SIG-M5 treated with dmso at 0.1 percent for 504 hours (cell line): ENCODE data around the gene CHRND.

ENCODE experiments used
- DNase-seq: peaks from one replicate; lab custom pipeline; 2025; ENCODE audit not compliant: unreplicated experiment; lab: John Stamatoyannopoulos, UW

CHRND gene

DNA sequence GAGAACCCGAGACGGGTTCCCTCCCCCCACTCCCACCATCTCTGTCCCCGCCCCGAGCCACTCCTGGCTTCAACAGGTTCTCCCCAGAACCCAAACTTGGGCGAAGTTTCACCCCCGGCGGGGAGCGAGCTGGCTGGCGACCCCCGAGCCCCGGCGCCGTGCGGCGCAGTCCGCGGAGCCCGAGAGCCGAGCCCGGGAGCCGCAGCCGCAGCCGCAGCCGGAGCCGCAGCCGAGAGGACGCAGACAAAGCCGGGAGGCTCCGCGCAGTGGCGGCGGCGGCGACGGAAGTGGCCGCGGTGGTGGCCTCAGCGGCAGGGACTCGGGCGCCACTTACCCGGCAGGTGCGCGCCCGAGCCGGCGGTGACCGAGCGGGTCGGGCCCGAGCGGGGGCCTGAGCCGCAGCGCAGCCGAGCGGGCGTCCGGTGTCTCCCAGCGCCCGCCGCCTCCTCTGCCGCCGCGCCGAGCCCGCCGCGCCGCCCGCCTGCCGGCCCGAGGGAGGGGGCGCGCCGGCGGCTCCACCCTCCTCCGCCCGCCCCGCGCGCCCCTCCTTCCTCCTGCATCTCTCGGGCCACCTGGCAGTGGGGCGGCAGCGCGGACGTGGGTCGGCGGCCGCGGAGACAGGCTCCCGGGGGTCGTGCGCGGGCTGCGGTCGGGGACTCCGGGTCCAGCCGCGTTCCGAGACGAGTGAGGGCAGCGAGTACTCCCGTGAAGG lies 38.4 kb upstream of the CHRND start, which contains the start of gene ECEL1:
Gene ECEL1, minus strand, starts transcription at position 450 of the 712 bp plus-strand sequence. CDS start 1,181 bp downstream, outside the sequence.
- no peak for DNase-seq

DNA sequence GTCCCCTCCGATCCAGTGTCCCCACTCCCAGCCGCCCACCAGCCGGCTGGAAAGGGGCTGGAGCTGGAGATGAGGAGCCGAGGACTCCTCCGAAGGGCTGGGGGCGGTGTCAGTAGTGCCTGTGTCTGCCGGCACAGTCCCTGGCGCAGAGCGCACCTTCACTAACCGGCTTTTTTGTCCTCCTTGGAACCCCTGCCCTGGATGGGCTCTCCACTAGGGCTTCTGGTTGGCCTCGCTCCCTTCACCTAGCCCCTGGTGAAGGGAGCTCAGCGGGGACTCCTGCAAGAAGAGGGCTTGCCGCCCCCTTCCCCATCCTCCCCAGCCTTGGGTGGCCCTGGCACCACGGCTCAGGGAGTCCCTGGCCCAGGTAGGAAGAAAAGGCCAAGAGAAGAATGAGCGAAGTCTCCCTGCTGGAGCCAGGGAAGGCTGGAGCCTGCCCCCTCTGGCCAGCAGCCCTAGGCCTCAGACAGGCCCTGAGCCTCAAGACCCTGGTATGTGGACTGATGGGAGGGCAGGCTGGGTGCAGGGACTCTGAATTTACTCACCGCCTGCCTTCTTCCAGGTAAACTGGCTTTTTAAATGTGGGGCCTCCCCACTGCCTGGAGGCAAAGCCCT lies 37.8 kb upstream of the CHRND start:
- no peak for DNase-seq

DNA sequence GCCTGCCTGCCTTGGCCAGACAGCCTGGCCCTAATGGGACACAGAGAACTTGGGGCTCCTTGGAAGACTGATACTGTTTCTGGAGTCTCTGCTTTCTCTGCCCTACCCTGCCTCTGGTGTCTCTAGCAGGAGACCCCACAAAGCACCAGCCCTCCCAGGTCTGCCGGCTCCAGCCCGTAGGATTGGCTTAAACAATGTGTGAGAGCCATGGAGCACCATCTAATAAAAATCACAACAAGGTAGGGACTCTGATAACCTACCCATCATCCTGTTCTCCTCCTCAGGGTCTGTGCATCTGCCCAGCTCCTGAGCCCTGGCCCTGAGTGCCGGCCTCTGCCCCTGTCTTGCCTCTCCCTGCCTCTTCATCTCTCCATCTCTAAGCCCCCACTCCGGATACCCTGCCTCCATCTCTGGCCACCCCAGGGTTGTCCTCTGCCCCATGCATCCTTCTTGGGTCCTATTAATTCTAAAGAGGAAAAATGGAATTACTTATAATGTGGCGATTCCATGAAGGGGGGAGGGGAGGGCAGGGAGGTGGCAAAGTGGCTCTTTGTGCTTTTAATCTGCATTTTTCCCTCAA lies 37.1 kb upstream of the CHRND start:
- DNase-seq, result no peak

DNA sequence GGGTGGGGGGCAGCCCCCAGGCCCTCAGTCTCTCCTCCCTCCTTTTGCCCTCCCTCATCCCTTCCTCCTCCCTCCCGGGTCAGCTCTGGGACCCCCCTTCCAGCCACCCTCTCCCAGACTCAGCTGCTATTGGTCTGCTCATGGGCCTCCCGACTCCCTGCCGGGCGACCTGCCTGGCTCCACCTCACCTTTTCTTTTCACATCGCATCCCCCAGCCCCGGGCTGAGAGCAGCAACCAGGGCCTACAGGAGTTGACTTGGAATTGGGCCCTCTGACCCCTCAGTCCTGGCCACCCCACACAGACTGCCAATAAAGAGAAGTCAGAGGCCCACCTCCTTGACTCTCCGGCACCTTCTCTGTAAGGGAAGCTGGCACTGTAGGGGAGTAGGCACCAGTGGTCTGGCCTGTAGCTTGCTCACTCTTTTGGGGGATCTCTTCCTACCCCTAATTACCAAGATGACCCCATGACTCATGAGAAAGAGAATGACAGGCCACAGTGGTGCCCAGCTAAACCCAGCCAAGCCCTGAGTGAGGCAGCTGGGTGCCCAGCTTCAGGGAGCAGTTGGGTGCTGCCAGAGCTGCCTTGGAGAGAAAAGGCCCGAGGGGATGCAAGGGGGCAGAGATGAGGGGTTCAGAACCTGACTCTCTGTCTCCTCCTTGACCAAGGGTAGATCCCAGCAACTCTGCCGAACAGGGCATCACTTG lies 36.3 kb upstream of the CHRND start:
- no peak for DNase-seq

DNA sequence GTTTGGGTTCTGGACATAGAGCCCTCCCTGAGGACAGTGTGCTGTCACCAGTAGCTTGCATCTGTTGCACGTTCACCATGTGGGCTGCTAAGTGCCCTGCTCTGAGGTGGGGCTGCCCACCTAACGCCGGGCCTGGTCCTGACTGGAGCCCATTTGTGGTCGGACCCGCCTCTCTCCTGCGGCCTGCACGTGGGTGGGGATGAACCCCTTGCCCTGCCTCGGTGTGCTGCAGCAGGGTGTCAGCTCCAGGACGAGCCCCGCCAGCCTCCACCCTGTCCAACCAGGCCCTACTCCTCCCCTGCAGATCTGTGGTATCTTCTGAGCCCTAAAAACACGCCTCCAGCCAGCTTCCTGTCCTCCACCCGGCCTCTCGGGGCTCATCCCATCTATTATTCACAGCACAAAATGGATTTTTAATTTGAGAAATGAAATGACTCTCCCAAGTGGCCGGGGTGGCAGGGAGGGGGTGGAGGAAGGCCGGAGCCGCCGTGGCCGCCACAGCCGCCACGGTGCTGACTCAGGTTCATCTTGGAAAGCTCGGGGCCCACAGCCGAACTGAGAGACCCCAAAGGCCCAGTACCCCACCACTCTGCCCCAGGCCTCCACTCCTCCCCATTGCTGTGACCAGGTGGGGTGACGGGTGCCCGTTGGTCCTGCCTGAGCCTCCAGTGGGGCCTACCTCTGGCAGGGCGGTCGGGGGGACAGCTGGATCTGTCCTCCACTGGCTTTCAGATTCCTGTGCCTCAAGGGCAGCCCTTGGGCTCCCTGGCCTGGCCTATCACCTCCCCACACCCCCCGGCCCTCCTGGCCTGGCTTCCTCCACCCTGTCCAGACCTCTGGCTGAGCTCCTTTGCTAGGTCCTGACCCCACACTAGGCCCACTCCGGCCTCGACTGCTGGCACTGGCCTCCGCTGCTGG lies 35.5 kb upstream of the CHRND start:
- no peak for DNase-seq

DNA sequence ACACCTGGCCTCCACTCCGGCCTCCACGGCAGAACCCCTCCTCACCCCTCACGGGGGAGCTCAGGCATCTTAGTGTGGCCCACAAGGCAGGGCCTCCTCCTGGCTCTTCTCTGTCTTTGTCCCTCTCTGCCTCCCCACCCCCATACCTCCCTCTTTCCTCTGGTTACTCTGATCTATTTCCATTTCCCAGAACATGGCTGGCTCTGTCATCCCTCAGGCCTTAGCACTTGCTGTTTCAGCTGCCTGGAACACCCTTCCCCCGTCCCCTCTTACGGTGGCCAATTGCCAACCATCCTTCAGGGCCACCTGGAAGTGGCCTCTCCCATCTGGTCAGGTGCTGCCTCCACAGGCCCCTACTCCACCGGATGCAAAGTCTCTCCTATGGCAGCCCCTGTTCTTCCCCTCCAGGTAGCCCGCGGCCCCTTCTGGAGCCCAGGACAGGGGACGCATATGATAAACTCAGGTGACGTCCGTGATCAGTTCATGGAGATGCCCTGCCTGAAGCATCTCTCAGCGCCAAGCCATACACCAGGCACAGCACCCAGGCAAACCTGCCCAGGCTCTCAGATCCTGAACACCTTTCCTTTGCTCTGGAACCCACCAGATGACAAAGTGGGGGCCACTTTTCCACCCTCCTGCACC lies 34.7 kb upstream of the CHRND start:
- no peak for DNase-seq

DNA sequence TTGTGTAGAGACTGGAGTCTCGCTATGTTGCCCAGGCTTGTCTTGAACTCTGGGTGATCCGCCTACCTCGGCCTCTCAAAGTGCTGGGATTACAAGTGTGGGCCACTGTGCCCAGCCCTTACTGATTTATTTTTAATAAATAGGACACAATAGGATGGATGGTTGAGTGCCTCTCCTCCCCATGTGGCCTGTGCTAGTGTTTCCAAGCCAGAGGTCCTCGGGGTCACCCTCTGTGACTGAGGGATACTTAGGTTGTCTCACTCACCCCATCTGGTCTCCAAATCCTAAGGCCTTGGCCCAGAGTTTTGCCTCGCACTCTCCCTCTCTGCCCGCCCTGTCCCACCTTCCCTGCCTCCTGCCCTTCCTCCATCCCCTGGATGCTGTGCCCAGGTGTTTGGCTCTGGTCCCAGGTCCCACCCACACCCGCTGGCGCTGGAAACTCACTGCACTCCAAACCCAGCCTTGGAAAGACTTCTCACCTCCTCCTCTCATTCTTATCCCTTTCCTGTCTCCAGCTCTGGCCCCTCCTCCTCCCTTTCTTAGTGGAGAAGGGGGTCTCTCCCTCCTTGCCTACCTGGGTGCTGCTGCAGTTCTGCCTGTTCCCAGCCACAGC lies 33.6 kb upstream of the CHRND start:
- no peak for DNase-seq

DNA sequence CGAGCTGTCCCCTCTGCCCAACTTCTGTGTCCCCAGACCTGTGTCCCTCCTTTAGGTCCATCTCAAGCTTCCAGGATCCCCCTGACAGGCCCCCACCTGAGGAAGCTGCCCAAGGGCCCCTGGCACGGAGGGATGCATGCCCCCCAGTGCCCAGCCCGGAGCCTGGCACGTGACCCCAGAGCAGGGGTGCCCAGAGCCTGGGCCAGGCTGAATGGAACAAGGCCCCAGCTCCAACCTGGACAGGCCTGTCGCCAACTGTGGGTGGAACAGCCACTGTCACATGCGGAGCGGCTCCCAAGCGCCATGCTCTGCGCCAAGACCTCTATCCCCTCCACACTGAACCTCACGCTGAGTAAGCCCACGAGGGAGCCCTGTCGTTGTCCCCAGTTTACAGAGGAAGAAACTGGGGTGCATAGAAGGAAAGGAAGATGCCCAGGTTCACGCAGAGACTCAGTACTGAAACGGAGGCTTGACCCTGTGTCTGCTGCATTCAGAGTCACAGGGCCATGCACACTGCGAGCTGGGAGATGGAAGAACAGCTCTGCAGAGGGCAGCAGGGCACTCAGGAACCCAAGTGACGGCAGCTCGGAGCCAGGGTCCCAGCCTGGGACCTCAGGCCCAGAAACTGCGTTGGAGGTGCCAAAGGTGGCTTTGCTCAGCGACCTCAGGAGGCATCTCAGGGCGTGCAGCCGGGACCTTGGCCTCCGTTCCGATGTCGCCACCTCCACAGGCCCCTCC lies 32.8 kb upstream of the CHRND start:
- DNase-seq, result no peak

DNA sequence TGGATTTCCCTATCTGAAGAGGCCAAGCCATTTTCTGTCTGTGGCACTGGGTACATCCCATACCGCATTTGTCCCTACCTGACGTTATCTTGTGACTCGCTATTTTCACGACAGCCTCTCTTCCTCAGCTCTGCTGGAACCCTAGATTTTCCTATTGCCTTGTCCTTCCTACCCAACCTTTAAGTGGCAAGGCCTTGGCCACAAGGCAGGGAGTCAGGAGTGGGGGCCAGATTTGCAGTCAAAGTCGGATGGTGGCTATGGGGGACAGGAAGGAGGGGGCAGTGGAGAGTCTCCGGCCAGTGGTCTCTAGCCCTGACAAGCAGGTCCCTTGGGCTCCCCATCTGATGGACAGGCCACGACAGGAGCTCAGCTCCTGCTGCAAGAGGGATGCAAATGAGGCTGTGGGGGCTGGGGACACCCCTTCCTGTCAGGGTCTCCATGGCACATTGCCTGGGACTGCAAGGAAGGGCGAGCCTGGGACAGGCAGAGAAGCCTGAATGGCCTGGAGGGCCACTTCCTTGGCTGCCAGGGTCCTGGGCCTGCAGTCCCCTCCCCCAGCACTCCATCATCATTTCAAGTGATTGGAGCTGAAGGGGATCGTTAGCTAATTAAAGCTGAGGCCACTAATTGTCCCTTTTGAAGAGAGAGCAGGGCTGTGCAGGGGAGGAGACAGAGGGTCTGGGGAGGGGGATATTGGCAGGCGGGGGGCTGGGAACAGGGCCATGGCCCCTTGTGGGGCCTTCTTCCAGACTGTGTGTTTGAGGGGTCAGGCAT lies 32.1 kb upstream of the CHRND start:
- DNase-seq, result no peak

DNA sequence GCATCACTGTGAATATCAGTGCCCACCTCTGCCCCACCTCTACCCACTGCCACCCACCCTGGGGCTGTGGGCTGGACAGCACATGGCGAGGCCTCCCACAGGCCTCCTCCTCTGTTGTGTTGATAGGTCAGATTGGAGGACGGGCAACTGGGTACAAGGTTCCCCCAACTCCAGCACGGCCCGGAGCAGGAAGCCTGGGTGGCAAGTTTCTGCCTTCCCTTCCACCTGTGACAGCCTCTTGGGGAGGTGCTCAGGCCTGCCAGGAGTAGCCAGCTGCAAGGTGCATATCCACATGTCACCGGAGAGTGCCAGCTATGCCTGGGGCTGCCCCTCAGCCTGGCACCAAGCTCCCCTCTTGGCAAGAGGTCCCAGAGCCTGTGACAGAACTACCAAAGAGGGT lies 31.4 kb upstream of the CHRND start:
- DNase-seq, result no peak

DNA sequence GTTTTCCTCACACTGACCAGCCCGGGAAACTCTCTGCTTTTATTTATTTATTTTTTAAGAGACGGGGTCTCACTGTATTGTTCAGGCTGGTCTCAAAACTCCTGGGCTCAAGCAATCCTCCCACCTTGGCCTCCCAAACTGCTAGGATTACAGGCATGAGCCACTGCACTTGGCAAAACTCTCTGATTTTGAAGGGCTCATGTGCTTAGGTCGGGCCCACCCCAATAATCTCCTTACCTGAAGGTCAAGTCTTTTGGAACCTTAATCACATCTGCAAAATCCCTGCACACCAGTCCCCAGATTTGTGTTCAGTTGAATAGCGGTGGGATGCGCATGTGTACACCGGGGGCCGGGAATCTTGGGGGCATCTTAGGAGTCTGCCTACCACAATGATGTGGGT lies 30.7 kb upstream of the CHRND start:
- DNase-seq, result no peak

DNA sequence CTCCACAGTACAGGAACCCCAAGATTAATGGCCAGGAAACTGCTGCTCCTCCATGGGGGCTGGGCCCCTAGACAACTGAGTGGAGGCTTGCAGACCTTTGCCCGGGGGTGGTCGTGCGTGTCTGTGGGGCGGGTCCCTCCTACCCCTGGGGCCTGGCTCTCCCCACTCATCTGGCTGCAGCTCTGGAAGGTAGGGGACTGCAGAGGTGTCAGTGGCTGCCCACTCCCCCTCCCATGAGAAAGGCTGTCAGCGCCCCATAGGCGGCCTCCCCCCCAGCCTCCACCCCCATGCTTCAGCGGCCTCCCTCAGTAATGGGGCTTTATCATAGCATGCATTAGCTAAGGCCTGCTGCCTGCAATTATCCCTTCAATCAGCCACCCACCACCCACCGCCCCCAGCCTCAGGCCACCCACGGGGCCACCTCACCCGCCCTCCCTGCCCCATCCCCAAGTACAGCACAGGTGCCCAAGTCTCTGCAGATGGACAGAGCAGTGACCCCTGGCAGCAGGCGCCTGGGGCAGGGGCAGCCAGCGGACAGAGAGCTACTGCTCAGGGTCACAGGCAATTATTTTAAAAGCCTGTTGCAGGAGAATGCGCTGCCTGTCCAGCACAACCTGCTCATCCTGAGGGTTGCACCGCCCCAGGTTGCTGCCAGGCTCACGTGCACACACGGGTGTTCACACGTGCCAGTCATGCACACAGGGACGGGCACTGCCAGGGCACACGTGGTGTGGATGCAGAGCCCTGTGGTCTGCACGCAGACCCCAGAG lies 29.3 kb upstream of the CHRND start:
- no peak for DNase-seq

DNA sequence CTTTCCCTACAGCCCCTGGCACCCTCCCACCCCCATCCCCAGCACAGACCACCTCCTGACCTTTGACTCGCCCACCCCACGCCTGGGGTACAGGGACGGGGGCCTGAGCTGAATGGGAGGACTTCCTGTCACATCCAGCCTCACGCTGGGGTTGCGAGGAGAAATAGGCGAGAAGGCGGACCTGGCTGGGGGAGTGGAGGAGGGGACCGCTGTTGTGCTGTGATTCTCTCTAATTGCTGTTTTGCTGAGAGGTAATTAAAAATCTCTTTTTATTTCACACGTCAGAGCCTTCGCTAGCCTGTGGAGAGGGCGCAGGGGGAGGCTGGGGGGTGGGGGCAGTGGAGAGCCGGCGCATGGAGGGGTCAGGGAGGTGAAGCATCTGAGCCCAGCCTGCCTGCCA lies 28.6 kb upstream of the CHRND start:
- DNase-seq, result no peak

DNA sequence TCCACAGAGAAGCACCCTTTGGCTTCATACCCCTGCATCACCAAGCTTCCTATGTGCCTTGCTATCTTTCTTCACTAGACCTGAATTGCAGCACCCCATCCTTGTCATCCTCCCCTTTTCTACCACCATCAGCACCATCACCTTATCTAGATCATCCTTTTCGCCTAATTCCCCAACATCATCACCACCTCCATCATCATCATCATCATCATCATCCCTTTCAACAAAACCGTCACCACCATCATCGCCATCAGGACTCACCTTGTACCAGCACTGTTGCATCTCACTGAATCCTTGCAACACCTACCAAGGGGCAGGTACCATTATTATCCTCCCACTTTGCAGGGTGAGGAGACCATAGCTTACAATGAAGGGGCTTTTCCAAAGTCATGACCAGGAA lies 27.5 kb upstream of the CHRND start:
- DNase-seq, result no peak

DNA sequence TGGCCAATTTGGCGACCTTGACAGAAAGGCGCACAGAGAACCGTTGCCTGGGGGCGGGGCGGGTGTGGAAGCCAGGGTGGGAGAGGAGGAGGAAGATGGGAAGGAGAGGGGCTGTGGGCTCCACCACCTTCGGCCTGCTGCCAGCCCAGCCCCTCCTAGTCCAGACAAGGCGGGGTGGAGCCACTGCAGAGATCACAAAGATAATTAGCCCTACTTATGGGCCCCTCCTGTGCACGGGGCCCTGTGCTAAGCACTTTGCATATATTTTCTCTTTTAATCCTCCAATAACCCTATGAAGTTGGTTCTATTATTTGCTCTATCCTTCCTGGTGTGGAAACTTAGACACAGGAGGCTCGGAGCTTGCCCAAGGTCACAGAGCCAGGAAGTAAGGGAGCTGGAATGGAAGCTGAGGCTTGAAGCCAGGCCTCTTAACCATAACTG lies 24.6 kb upstream of the CHRND start:
- no peak for DNase-seq

DNA sequence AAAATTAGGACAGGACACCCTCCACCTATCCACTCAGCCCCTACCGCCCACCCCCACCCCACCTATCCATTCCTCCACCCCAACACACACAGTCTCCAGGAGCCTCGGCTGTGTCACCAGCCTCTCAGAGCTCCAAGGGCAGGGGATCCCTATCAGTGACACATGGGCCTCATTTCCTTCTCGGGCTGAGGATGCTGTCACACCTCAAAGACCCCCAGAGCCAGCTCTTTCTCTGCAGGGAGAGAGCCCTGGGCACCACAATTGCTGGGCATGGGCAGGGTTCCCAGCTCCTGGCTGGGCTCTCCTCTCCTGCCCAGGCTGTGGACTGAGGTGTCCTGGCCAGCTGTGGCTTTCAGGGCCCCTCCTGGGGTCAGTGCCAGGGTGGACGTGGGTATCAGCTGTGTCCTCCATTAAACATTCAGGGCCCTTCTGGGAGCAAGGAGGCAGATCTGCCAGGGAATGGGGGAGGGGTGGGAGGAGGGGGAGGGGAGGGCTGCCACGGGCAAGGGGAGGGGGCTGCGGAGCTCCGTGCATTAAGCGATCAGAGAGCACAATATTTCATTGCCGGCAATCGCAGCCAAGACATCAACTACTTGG lies 24.1 kb upstream of the CHRND start:
- no peak for DNase-seq

DNA sequence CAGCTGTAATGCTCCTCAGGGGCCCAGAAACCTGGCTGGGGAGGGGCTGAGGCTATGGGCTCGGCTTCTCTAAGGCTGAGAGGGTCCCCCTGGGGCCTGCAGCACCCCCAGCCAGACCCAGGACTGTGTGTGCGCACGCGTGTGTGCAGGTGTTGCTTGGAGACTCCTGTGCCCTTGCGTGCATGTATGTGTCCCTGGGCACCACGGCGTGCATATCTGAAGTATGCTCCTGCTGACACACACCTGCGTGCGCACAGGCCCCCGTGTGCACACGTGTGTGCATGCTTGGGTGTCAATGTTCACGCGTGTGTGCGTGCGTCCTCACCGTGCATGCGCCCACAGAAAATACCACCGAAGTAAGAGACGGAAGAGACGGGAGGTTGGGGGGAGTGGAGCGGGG lies 23.4 kb upstream of the CHRND start:
- DNase-seq, result no peak
